Thoracic aorta (tissue), 2 donors: Measurements from ENCODE around the gene PTDSS2. TPM values are rescaled to one million over a fixed set of nuclear protein-coding genes. Genes with fewer than 3 reads are reported as not detected.

Experiments
- ATAC-seq: fragments of 150-250 bp; one replicate; pipeline ENCODE4 v1.8.0; 2017; ENCODE audit warnings: low read depth; ENCODE audit not compliant: insufficient number of reproducible peaks, low FRiP score
- DNase-seq: peaks from one replicate; pipeline ENCODE4 v3.0.0-alpha.2; 2020; ENCODE audit warnings: low spot score
- H3K27ac ChIP-seq, 2 donors: fragments of 200-600 bp; sonication (generic); 1 replicate in 1 of 2; 2 replicates in 1 of 2; pipeline ENCODE4 v1.5.1; 2016; ENCODE audit warnings: mild to moderate bottlenecking in 2 of 2, moderate library complexity in 2 of 2
- H3K27me3 ChIP-seq: fragments of 200-600 bp; sonication (generic); replicated peaks from 2 replicates; pipeline ENCODE4 v1.6.0; 2016; ENCODE audit warnings: mild to moderate bottlenecking; ENCODE audit not compliant: insufficient read depth
- H3K36me3 ChIP-seq: fragments of 200-600 bp; sonication (generic); one replicate; pipeline ENCODE4 v1.5.1; 2016
- H3K4me1 ChIP-seq, 2 donors: fragments of 200-600 bp; sonication (generic); 1 replicate in 1 of 2; 2 replicates in 1 of 2; pipeline versions ENCODE4 v1.5.1 to v1.6.0; 2016; ENCODE audit warnings: low read depth in 2 of 2, mild to moderate bottlenecking in 1 of 2; ENCODE audit not compliant: control insufficient read depth in 1 of 2
- H3K4me3 ChIP-seq: fragments of 200-600 bp; sonication (generic); 2 replicates; pipeline ENCODE4 v1.5.1; 2016; ENCODE audit warnings: mild to moderate bottlenecking
- H3K9me3 ChIP-seq: fragments of 200-600 bp; sonication (generic); 2 replicates; pipeline ENCODE4 v1.5.1; 2016
- CTCF ChIP-seq: fragments of 200-600 bp; sonication (generic); IDR thresholded peaks from one replicate; pipeline ENCODE4 v1.5.1; 2019; ENCODE audit warnings: antibody characterized with exemption
- total RNA-seq, 2 donors: library from RNA; depleted of rRNA; stranded (reverse); fragments of >200 nt; gene quantifications; one replicate each; pipeline versions ENCODE4 v1.1.0 to v1.2.3, GENCODE V29; 2016

PTDSS2 gene
- total RNA-seq, 2 donors from 2014 or later, result 34.0 to 34.7 TPM

GRCh38 chr11:459511-460220 is 9.6 kb downstream of the PTDSS2 start:
- Histone ChIP-seq H3K4me1 (no peaks in the 10 kb centered on the region), H3K27ac (no peak overlapping the region), H3K9me3 (no peaks in the 10 kb centered on the region), H3K36me3 (peaks cover 16% of the 10 kb centered on the region), H3K27me3 (no peaks in the 10 kb centered on the region), H3K4me3 (no peak overlapping the region)
- no peak for TF ChIP-seq CTCF
- DNase-seq (no peak), ATAC-seq (no peak)

- Histone ChIP-seq H3K4me3 (no peak overlapping the region), H3K27me3 (no peaks in the 10 kb centered on the region), H3K4me1 (no peaks in the 10 kb centered on the region), H3K27ac (no peak overlapping the region), H3K9me3 (no peaks in the 10 kb centered on the region), H3K36me3 (peaks cover 16% of the 10 kb centered on the region)
- ATAC-seq (no peak), DNase-seq (no peak)
- no peak for TF ChIP-seq CTCF
These were observed 10.5 kb downstream of the PTDSS2 start for GRCh38 chr11:460331-461199.

GRCh38 chr11:461626-462025 is 11.5 kb downstream of the PTDSS2 start:
- peaks cover 16% of the 10 kb centered on the region for H3K36me3 ChIP-seq
- no peak for ATAC-seq
- TF ChIP-seq CTCF, result no peak

GRCh38 chr11:462107-462890 is 12.2 kb downstream of the PTDSS2 start:
- ATAC-seq (no peak), DNase-seq (no peak)
- H3K36me3 ChIP-seq, result peaks cover 16% of the 10 kb centered on the region
- H3K27me3 ChIP-seq, result no peaks in the 10 kb centered on the region
- no peak overlapping the region for H3K4me3 ChIP-seq
- H3K27ac ChIP-seq, result no peak overlapping the region
- no peaks in the 10 kb centered on the region for H3K4me1 ChIP-seq
- no peaks in the 10 kb centered on the region for H3K9me3 ChIP-seq
- TF ChIP-seq CTCF, result no peak

More at GRCh38 chr11:461626-462025, 11.5 kb downstream of the PTDSS2 start:
- DNase-seq, result no peak
- Histone ChIP-seq H3K4me1 (no peaks in the 10 kb centered on the region), H3K4me3 (no peak overlapping the region), H3K9me3 (no peaks in the 10 kb centered on the region), H3K27me3 (no peaks in the 10 kb centered on the region), H3K27ac (no peak overlapping the region)

- Histone ChIP-seq H3K27ac (no peak overlapping the region), H3K4me3 (no peak overlapping the region), H3K27me3 (no peaks in the 10 kb centered on the region), H3K4me1 (peaks cover 0 to 6% of the 10 kb centered on the region in 2 donors), H3K9me3 (no peaks in the 10 kb centered on the region), H3K36me3 (peaks cover 15% of the 10 kb centered on the region)
- DNase-seq, result no peak
- no peak for ATAC-seq
- TF ChIP-seq CTCF, result no peak
These were observed 14.2 kb downstream of the PTDSS2 start for GRCh38 chr11:464316-464715.
